HEK293 (cell line): ENCODE data around the gene NR2F1-AS1.
"Not testable (repeated sequence)": the region's sequence is repeated elsewhere in the genome, so short reads cannot be mapped to it uniquely, and the experiment has no call there.

ENCODE experiments used
- CTCF ChIA-PET: fragments of 350-600 bp; formaldehyde crosslinking; extraction: SDS; loops from one replicate; lab custom pipeline; 2021; ENCODE audit warnings: antibody characterized with exemption; lab: Yijun Ruan, JAX
- POLR2A ChIA-PET: fragments of 300-600 bp; formaldehyde crosslinking; extraction: SDS; loops from one replicate; lab custom pipeline; 2020; ENCODE audit warnings: antibody characterized with exemption, inconsistent platforms; lab: Yijun Ruan, JAX
- H3K27ac ChIP-seq: fragments of 200-500 bp; sonication (Bioruptor generic); 2 replicates; pipeline ENCODE4 v1.5.1; 2014; ENCODE audit warnings: low read depth, low read length, control low read depth, inconsistent platforms; ENCODE audit errors: extremely low read depth
- H3K36me3 ChIP-seq, 2 experiments: fragments of 200-500 bp in 1 of 2; sonication (Bioruptor generic) in 1 of 2; 1 replicate in 1 of 2; 2 replicates in 1 of 2; pipeline ENCODE4 v1.5.1; 2014 to 2017; ENCODE audit warnings: inconsistent platforms in 2 of 2, low read length in 2 of 2; ENCODE audit not compliant: control insufficient read depth in 2 of 2, insufficient read depth in 1 of 2
- H3K4me1 ChIP-seq: fragments of 200-500 bp; sonication (Bioruptor generic); 2 replicates; pipeline ENCODE4 v1.5.1; 2014; ENCODE audit warnings: mild to moderate bottlenecking, low read length, inconsistent platforms; ENCODE audit not compliant: control insufficient read depth, insufficient read depth
- H3K4me3 ChIP-seq: 2 replicates; pipeline ENCODE4 v1.5.1; 2011; ENCODE audit warnings: low read depth, mild to moderate bottlenecking, control low read depth, low read length, moderate library complexity
- H3K9me3 ChIP-seq: fragments of 200-500 bp; sonication (Bioruptor generic); 2 replicates; pipeline ENCODE4 v1.5.1; 2014; ENCODE audit warnings: low read depth, low read length, inconsistent platforms; ENCODE audit not compliant: control insufficient read depth, insufficient read depth
- ATF2 ChIP-seq: fragments of 450-650 bp; formaldehyde crosslinking; IDR thresholded peaks from 2 replicates; pipeline ENCODE4 v1.5.1; 2016; ENCODE audit warnings: missing biosample characterization, missing genetic modification characterization, low read depth
- GFI1B ChIP-seq: fragments of 450-650 bp; formaldehyde crosslinking; IDR thresholded peaks from 2 replicates; pipeline ENCODE4 v1.5.1; 2016; ENCODE audit warnings: missing biosample characterization, missing genetic modification characterization
- HOXA7 ChIP-seq: sonication (generic); formaldehyde crosslinking; IDR thresholded peaks from 2 replicates; pipeline ENCODE4 v1.8.1; 2022; ENCODE audit warnings: missing genetic modification reagents, borderline replicate concordance
- KLF10 ChIP-seq: fragments of 450-650 bp; IDR thresholded peaks from 2 replicates; pipeline ENCODE4 v1.5.1; 2018; ENCODE audit warnings: missing biosample characterization, mild to moderate bottlenecking, missing genetic modification characterization
- PRDM4 ChIP-seq: fragments of 450-650 bp; formaldehyde crosslinking; IDR thresholded peaks from 2 replicates; pipeline ENCODE4 v1.5.1; 2017; ENCODE audit warnings: missing biosample characterization, missing genetic modification characterization
- SALL2 ChIP-seq: fragments of 450-650 bp; formaldehyde crosslinking; IDR thresholded peaks from 2 replicates; pipeline ENCODE4 v1.5.0; 2017; ENCODE audit warnings: missing biosample characterization, mild to moderate bottlenecking, missing genetic modification characterization, borderline replicate concordance
- YY1 ChIP-seq: fragments of 450-650 bp; formaldehyde crosslinking; IDR thresholded peaks from 2 replicates; pipeline ENCODE4 v1.5.1; 2018; ENCODE audit warnings: missing biosample characterization, missing genetic modification characterization
- YY2 ChIP-seq: fragments of 450-650 bp; formaldehyde crosslinking; IDR thresholded peaks from 2 replicates; pipeline ENCODE4 v1.5.1; 2016; ENCODE audit warnings: missing biosample characterization, missing genetic modification characterization
- ZBTB17 ChIP-seq: fragments of 450-650 bp; formaldehyde crosslinking; IDR thresholded peaks from 2 replicates; pipeline ENCODE4 v1.5.1; 2016; ENCODE audit warnings: missing biosample characterization, missing genetic modification characterization
- ZBTB21 ChIP-seq: fragments of 450-650 bp; formaldehyde crosslinking; IDR thresholded peaks from 2 replicates; pipeline ENCODE4 v1.5.1; 2017; ENCODE audit warnings: missing biosample characterization, missing genetic modification characterization
- ZEB2 ChIP-seq: fragments of 450-650 bp; formaldehyde crosslinking; IDR thresholded peaks from 2 replicates; pipeline ENCODE4 v1.5.1; 2016; ENCODE audit warnings: missing biosample characterization, missing genetic modification characterization
- ZFP69B ChIP-seq: fragments of 450-650 bp; formaldehyde crosslinking; IDR thresholded peaks from 2 replicates; pipeline ENCODE4 v1.5.1; 2016; ENCODE audit warnings: missing biosample characterization, missing genetic modification characterization
- ZNF529 ChIP-seq: fragments of 450-650 bp; formaldehyde crosslinking; IDR thresholded peaks from 2 replicates; pipeline ENCODE4 v1.5.1; 2017; ENCODE audit warnings: missing genetic modification characterization, missing biosample characterization; ENCODE audit not compliant: insufficient replicate concordance
- ZNF596 ChIP-seq: fragments of 450-650 bp; IDR thresholded peaks from 2 replicates; pipeline ENCODE4 v1.5.0; 2018; ENCODE audit warnings: missing biosample characterization, mild to moderate bottlenecking, missing genetic modification characterization, moderate library complexity
- ZNF629 ChIP-seq: fragments of 450-650 bp; formaldehyde crosslinking; IDR thresholded peaks from 2 replicates; pipeline ENCODE4 v1.5.1; 2017; ENCODE audit warnings: missing biosample characterization, missing genetic modification characterization
- ZNF670 ChIP-seq: fragments of 450-650 bp; formaldehyde crosslinking; IDR thresholded peaks from 2 replicates; pipeline ENCODE4 v1.5.1; 2016; ENCODE audit warnings: missing biosample characterization, missing genetic modification characterization, low read depth
- ZNF704 ChIP-seq: fragments of 450-650 bp; formaldehyde crosslinking; IDR thresholded peaks from 2 replicates; pipeline ENCODE4 v1.5.1; 2016; ENCODE audit warnings: missing biosample characterization, missing genetic modification characterization
- ZNF837 ChIP-seq: fragments of 450-650 bp; formaldehyde crosslinking; IDR thresholded peaks from 2 replicates; pipeline ENCODE4 v1.5.1; 2016; ENCODE audit warnings: missing biosample characterization, missing genetic modification characterization
- ZSCAN16 ChIP-seq: fragments of 450-650 bp; formaldehyde crosslinking; IDR thresholded peaks from 2 replicates; pipeline ENCODE4 v1.5.1; 2016; ENCODE audit warnings: missing biosample characterization, missing genetic modification characterization
- TF ChIP-seq, protein P1 (sequence below): fragments of 450-650 bp; formaldehyde crosslinking; IDR thresholded peaks from 2 replicates; pipeline ENCODE4 v1.5.1; 2016; ENCODE audit warnings: missing biosample characterization, missing genetic modification characterization
- TF ChIP-seq, protein P2 (sequence below): fragments of 450-650 bp; formaldehyde crosslinking; IDR thresholded peaks from 2 replicates; pipeline ENCODE4 v1.5.1; 2017; ENCODE audit warnings: missing biosample characterization, missing genetic modification characterization
- TF ChIP-seq, protein P3 (sequence below): fragments of 450-650 bp; formaldehyde crosslinking; IDR thresholded peaks from 2 replicates; pipeline ENCODE4 v1.5.1; 2016; ENCODE audit warnings: missing biosample characterization, missing genetic modification characterization

The NR2F1-AS1 gene

DNA sequence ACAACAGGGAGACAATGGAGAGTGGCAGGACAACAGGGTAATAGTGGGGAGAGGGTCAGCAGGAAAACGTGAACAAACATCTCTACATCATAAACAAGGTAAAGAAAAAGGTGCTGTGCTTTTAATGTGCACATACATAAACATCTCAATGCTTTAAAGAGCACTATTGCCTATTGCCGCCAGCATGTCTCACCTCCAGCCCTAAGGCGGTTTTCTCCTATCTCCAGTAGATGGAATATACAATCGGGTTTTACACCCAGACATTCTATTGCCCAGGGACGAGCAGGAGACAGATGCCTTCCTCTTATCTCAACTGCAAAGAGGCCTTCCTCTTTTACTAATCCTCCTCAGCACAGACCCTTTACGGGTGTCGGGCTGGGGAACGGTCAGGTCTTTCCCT, 124.2 kb downstream of the NR2F1-AS1 start:
- CTCF ChIA-PET, POLR2A ChIA-PET, H3K36me3 ChIP-seq, H3K9me3 ChIP-seq, H3K27ac ChIP-seq, H3K4me3 ChIP-seq, H3K4me1 ChIP-seq: not testable (repeated sequence)

DNA sequence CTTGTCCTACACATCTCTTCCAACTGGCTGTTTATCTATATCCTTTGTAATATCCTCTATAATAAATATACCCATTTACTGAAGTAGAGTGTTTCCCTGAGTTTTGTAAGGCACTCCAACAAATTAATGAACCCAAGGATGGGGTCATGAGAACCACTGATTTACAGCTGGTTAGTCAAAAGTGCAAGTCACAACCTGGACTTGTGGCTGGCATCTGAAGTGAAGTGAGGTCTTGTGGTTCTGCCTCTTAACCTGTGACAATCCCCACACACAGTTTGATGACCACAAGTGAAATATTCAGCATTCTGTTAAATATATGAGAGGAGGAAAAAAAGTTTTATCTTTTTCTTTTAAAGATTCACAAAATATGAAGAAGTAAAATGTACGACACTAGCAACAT, 126.1 kb downstream of the NR2F1-AS1 start:
- H3K27ac ChIP-seq = no peak overlapping the region
- CTCF ChIA-PET = interaction anchor here (0.6 kb wide), 1 partner anchor 985 kb away, joined by 3 read pairs; no protein-coding TSS in a partner anchor
- TF ChIP-seq ZNF629 (tag by site-specific recombination) = no peak
- no peak for TF ChIP-seq SALL2 (tag by site-specific recombination)
- no peak for TF ChIP-seq ZBTB17 (tag by site-specific recombination)
- TF ChIP-seq, protein P1, sequence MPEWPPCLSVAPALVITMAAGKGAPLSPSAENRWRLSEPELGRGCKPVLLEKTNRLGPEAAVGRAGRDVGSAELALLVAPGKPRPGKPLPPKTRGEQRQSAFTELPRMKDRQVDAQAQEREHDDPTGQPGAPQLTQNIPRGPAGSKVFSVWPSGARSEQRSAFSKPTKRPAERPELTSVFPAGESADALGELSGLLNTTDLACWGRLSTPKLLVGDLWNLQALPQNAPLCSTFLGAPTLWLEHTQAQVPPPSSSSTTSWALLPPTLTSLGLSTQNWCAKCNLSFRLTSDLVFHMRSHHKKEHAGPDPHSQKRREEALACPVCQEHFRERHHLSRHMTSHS (tag by site-specific recombination) = no peak
- TF ChIP-seq KLF10 (tag by site-specific recombination) = no peak
- no peak for TF ChIP-seq ZEB2 (tag by site-specific recombination)
- H3K4me1 ChIP-seq = no peaks in the 10 kb centered on the region
- POLR2A ChIA-PET = no interaction called here
- H3K9me3 ChIP-seq = no peaks in the 10 kb centered on the region
- H3K4me3 ChIP-seq = no peak overlapping the region
- no peaks in the 10 kb centered on the region for H3K36me3 ChIP-seq

- POLR2A ChIA-PET = no interaction called here
- H3K27ac ChIP-seq = no peak overlapping the region
- no peaks in the 10 kb centered on the region for H3K9me3 ChIP-seq
- no peak overlapping the region for H3K4me3 ChIP-seq
- CTCF ChIA-PET = interaction anchor here (0.5 to 0.7 kb wide), 2 partner anchors 60 to 349 kb away, joined by 3 to 5 read pairs; no protein-coding TSS in a partner anchor
- H3K36me3 ChIP-seq = no peaks in the 10 kb centered on the region
- H3K4me1 ChIP-seq = no peaks in the 10 kb centered on the region
- TF ChIP-seq GFI1B (tag by site-specific recombination) = no peak
- no peak for TF ChIP-seq ZBTB21
- no peak for TF ChIP-seq YY1 (tag by site-specific recombination)
- no peak for TF ChIP-seq PRDM4 (tag by site-specific recombination)
- no peak for TF ChIP-seq YY2 (tag by site-specific recombination)
- no peak for TF ChIP-seq ZNF704 (tag by site-specific recombination)
- TF ChIP-seq ZNF529 (tag by site-specific recombination) = no peak
- no peak for TF ChIP-seq ZNF596 (tag by site-specific recombination)
- TF ChIP-seq HOXA7 = no peak
- TF ChIP-seq ZNF837 = no peak
- no peak for TF ChIP-seq ZSCAN16 (tag by site-specific recombination)
- no peak for TF ChIP-seq ZFP69B (tag by site-specific recombination)
- no peak for TF ChIP-seq ZNF670 (tag by site-specific recombination)
- no peak for TF ChIP-seq ATF2 (tag by site-specific recombination)
- TF ChIP-seq ZNF629 (tag by site-specific recombination) = no peak
- TF ChIP-seq, protein P2, sequence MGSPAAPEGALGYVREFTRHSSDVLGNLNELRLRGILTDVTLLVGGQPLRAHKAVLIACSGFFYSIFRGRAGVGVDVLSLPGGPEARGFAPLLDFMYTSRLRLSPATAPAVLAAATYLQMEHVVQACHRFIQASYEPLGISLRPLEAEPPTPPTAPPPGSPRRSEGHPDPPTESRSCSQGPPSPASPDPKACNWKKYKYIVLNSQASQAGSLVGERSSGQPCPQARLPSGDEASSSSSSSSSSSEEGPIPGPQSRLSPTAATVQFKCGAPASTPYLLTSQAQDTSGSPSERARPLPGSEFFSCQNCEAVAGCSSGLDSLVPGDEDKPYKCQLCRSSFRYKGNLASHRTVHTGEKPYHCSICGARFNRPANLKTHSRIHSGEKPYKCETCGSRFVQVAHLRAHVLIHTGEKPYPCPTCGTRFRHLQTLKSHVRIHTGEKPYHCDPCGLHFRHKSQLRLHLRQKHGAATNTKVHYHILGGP (tag by site-specific recombination) = no peak
- TF ChIP-seq, protein P3, sequence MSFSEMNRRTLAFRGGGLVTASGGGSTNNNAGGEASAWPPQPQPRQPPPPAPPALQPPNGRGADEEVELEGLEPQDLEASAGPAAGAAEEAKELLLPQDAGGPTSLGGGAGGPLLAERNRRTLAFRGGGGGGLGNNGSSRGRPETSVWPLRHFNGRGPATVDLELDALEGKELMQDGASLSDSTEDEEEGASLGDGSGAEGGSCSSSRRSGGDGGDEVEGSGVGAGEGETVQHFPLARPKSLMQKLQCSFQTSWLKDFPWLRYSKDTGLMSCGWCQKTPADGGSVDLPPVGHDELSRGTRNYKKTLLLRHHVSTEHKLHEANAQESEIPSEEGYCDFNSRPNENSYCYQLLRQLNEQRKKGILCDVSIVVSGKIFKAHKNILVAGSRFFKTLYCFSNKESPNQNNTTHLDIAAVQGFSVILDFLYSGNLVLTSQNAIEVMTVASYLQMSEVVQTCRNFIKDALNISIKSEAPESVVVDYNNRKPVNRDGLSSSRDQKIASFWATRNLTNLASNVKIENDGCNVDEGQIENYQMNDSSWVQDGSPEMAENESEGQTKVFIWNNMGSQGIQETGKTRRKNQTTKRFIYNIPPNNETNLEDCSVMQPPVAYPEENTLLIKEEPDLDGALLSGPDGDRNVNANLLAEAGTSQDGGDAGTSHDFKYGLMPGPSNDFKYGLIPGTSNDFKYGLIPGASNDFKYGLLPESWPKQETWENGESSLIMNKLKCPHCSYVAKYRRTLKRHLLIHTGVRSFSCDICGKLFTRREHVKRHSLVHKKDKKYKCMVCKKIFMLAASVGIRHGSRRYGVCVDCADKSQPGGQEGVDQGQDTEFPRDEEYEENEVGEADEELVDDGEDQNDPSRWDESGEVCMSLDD (tag by site-specific recombination) = no peak
These were observed 128.8 kb downstream of the NR2F1-AS1 start for GRCh38 chr5:93452255-93452654.
